Smooth muscle cell (in vitro differentiated cells): Measurements from ENCODE around the gene MAP6. TPM values are rescaled to one million over a fixed set of nuclear protein-coding genes. Genes with fewer than 3 reads are reported as not detected.

ENCODE experiments used
- DNase-seq: peaks from one replicate; lab custom pipeline; 2025; ENCODE audit not compliant: unreplicated experiment; lab: John Stamatoyannopoulos, UW
- H2AFZ ChIP-seq: fragments of 200-600 bp; sonication (generic); 2 replicates; pipeline ENCODE4 v1.6.0; 2016; ENCODE audit warnings: antibody characterized with exemption, low read depth, mild to moderate bottlenecking
- H3F3A ChIP-seq: fragments of 200-600 bp; sonication (generic); 2 replicates; pipeline ENCODE4 v1.6.0; 2017; ENCODE audit warnings: antibody characterized with exemption, low read depth
- H3K27ac ChIP-seq: fragments of 200-600 bp; sonication (generic); 2 replicates; pipeline ENCODE4 v1.5.1; 2016; ENCODE audit warnings: low read depth, mild to moderate bottlenecking
- H3K27me3 ChIP-seq: fragments of 200-600 bp; sonication (generic); 2 replicates; pipeline ENCODE4 v1.6.1; 2016; ENCODE audit warnings: low read depth, mild to moderate bottlenecking
- H3K36me3 ChIP-seq: fragments of 200-600 bp; sonication (generic); 2 replicates; pipeline ENCODE4 v1.5.1; 2016; ENCODE audit warnings: low read depth
- H3K4me1 ChIP-seq: fragments of 200-600 bp; sonication (generic); 2 replicates; pipeline ENCODE4 v1.5.1; 2016; ENCODE audit warnings: low read depth
- H3K4me2 ChIP-seq: fragments of 200-600 bp; sonication (generic); 2 replicates; pipeline ENCODE4 v1.6.0; 2016; ENCODE audit warnings: mild to moderate bottlenecking
- H3K4me3 ChIP-seq: fragments of 200-600 bp; sonication (generic); 2 replicates; pipeline ENCODE4 v1.5.1; 2016; ENCODE audit warnings: mild to moderate bottlenecking
- H3K79me2 ChIP-seq: fragments of 200-600 bp; sonication (generic); 2 replicates; pipeline ENCODE4 v1.6.0; 2016; ENCODE audit warnings: low read depth, mild to moderate bottlenecking
- H3K9ac ChIP-seq: fragments of 200-600 bp; sonication (generic); 2 replicates; pipeline ENCODE4 v1.6.0; 2016; ENCODE audit warnings: low read depth
- H3K9me3 ChIP-seq: fragments of 200-600 bp; sonication (generic); replicated peaks from 2 replicates; pipeline ENCODE4 v1.5.1; 2016; ENCODE audit warnings: low read depth
- H4K20me1 ChIP-seq: fragments of 200-600 bp; sonication (generic); 2 replicates; pipeline ENCODE4 v1.6.0; 2016; ENCODE audit warnings: low read depth
- WGBS: methylation state at CpG from one replicate; pipeline ENCODE4 v1.1.7; 2016; ENCODE audit warnings: low lambda C conversion rate; 5-methylcytosine and 5-hydroxymethylcytosine counted together
- polyA plus RNA-seq: library from polyadenylated mRNA; unstranded; fragments of >200 nt; fragmentation: Nextera tagmentation; extraction: Ambion mirVana; gene quantifications from 2 replicates; pipeline ENCODE4 v1.2.1, GENCODE V29; 2016
- total RNA-seq: library from RNA; depleted of rRNA; stranded (reverse); fragments of >200 nt; gene quantifications from 2 replicates; pipeline ENCODE4 v1.2.3, GENCODE V29; 2014
- TF ChIP-seq, protein P1 (sequence below): fragments of 200-600 bp; sonication (generic); IDR thresholded peaks from 2 replicates; pipeline ENCODE4 v1.5.1; 2017; ENCODE audit warnings: borderline replicate concordance, mild to moderate bottlenecking, antibody characterized with exemption; ENCODE audit not compliant: insufficient read depth, poor library complexity, severe bottlenecking

Gene MAP6
- total and polyA plus RNA-seq, 2 experiments from 2014 or later: 0.22 to 0.43 TPM

DNA sequence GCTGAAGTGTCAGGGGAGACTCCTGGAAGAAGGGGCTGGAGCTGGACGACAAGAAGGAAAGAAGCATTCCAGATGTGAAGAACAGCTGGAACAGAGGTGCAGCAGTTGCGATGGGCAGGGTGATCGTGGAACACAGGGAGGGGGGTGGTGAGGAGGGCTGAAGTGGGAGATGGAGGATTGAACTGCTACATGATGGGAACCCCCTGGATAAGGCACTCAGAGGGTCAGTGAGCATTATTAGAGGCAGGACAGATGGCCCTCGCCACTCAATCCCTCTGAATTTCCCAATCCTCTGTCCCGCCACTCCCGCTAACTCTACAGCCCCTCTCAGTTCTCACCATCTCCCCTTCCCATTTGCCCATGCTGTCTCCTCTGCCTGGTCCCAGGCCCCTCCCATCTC, 92.8 kb downstream of the MAP6 start:
- 76% methylated on average over 6 of the region's 6 CpGs for WGBS
- H2AFZ ChIP-seq: no peak overlapping the region
- H3K9me3 ChIP-seq: no peaks in the 10 kb centered on the region
- TF ChIP-seq, protein P1, sequence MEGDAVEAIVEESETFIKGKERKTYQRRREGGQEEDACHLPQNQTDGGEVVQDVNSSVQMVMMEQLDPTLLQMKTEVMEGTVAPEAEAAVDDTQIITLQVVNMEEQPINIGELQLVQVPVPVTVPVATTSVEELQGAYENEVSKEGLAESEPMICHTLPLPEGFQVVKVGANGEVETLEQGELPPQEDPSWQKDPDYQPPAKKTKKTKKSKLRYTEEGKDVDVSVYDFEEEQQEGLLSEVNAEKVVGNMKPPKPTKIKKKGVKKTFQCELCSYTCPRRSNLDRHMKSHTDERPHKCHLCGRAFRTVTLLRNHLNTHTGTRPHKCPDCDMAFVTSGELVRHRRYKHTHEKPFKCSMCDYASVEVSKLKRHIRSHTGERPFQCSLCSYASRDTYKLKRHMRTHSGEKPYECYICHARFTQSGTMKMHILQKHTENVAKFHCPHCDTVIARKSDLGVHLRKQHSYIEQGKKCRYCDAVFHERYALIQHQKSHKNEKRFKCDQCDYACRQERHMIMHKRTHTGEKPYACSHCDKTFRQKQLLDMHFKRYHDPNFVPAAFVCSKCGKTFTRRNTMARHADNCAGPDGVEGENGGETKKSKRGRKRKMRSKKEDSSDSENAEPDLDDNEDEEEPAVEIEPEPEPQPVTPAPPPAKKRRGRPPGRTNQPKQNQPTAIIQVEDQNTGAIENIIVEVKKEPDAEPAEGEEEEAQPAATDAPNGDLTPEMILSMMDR: no peak
- no peak overlapping the region for H3K4me2 ChIP-seq
- H3K79me2 ChIP-seq: peaks cover 2% of the 10 kb centered on the region
- H3K4me1 ChIP-seq: no peaks in the 10 kb centered on the region
- H3K27ac ChIP-seq: no peak overlapping the region
- H3K4me3 ChIP-seq: no peak overlapping the region
- H4K20me1 ChIP-seq: peaks cover 49% of the 10 kb centered on the region
- no peak overlapping the region for H3K9ac ChIP-seq
- no peak for DNase-seq
- H3F3A ChIP-seq: peaks cover 67% of the 10 kb centered on the region
- no peaks in the 10 kb centered on the region for H3K27me3 ChIP-seq
- H3K36me3 ChIP-seq: no peaks in the 10 kb centered on the region

DNA sequence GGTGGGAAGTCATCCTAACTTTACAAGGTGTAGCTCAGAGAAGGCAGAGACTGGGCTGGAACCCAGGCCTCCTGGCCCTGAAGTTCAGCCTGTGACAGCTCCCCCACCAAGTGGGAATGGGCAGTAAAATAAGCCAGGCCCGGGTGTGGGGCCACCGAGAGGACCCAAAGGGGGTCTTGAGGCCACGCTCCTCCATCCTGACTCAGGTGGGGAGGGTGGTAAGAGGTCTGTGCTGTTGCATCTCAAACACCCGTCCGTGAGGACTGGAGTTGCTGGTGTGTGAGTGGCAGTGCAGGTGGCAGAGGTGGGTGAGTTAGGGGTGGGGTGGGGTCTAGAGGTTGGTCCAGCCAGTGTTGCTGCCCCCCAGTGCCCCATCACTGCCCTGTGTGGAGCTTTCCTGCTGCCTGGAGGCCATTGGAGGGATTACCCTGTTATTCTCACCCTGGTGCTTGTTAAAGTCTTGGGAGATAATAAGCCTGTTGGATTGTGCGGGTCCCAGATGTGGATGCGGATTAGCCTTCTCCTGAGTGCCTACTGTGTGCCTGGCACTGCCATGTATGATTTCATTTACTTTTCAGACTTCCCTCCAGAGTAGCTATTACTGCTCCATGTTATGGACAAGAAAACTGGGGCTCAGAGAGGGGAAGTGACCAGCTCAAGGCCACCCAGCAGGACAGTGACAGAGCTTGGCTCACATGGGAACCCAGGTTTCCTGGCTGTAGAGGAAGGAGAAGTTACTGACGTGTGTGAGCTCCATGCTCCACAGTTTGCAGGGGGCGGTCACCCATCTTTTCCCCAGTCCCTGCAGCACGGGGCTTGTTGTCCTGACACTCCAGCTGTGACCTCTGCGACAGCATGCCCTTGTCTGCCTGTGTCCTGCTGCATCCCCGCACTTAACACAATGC, 93.9 kb downstream of the MAP6 start:
- Histone ChIP-seq H3K27ac (peak overlapping the region; percentile 12), H2AFZ (no peak overlapping the region), H3K79me2 (peaks cover 13% of the 10 kb centered on the region), H3F3A (peaks cover 74% of the 10 kb centered on the region), H3K27me3 (no peaks in the 10 kb centered on the region), H3K9ac (no peak overlapping the region), H3K4me1 (no peaks in the 10 kb centered on the region), H3K36me3 (peaks cover 10% of the 10 kb centered on the region), H4K20me1 (peaks cover 60% of the 10 kb centered on the region), H3K9me3 (no peaks in the 10 kb centered on the region), H3K4me2 (no peak overlapping the region), H3K4me3 (no peak overlapping the region)
- WGBS: 80% methylated on average over 12 of the region's 12 CpGs
- TF ChIP-seq, protein P1: peak; percentile 14
- DNase-seq: no peak

DNA sequence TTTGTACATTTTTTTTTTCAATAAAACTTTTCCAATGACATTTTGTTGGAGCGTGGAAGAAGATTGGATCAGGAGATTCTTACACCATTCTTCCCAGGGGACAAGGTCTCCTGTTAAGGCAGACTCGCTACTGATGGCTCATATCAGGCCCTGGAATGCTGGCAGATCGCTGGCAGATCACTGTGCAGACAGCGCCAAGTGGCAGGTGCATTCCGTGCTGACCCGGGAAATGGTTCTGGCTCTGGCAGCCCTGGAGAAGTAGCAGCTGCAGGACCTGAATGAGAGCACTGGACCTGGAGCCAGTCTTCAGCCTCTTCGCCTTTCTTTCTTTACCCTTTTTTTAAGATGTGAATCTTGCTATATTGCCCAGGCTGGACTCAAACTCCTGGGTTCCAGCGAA, 96.1 kb downstream of the MAP6 start:
- TF ChIP-seq, protein P1: no peak
- peak overlapping the region; percentile 27 for H3K27ac ChIP-seq
- peaks cover 16% of the 10 kb centered on the region for H3K36me3 ChIP-seq

More for the DNA sequence above, 96.1 kb downstream of the MAP6 start:
- Histone ChIP-seq H3K9me3 (no peaks in the 10 kb centered on the region), H3K79me2 (peaks cover 35% of the 10 kb centered on the region), H2AFZ (no peak overlapping the region), H3K4me3 (no peak overlapping the region), H3F3A (peaks cover 79% of the 10 kb centered on the region), H3K27me3 (no peaks in the 10 kb centered on the region), H3K9ac (no peak overlapping the region), H4K20me1 (peaks cover 82% of the 10 kb centered on the region), H3K4me2 (no peak overlapping the region), H3K4me1 (no peaks in the 10 kb centered on the region)
- WGBS: 88% methylated on average over 8 of the region's 8 CpGs
- DNase-seq: no peak
